GM06990 (cell line): Measurements from ENCODE around the gene MFSD8.
"Not testable (repeated sequence)": the region's sequence is repeated elsewhere in the genome, so short reads cannot be mapped to it uniquely, and the experiment has no call there.

Source experiments
- DNase-seq: peaks from one replicate; pipeline ENCODE4 v3.0.0-alpha.2; 2011; ENCODE audit not compliant: insufficient read length; ENCODE audit errors: extremely low read depth
- H3K27me3 ChIP-seq: replicated peaks from 2 replicates; pipeline ENCODE4 v1.6.0; 2011; ENCODE audit warnings: low read length; ENCODE audit not compliant: control insufficient read depth, insufficient read depth
- H3K36me3 ChIP-seq: 2 replicates; pipeline ENCODE4 v1.5.1; 2011; ENCODE audit warnings: low read length; ENCODE audit not compliant: control insufficient read depth, insufficient read depth
- H3K4me3 ChIP-seq: replicated peaks from 2 replicates; pipeline ENCODE4 v1.5.1; 2011; ENCODE audit warnings: low read depth, mild to moderate bottlenecking, control low read depth, low read length
- CTCF ChIP-seq: IDR thresholded peaks from 2 replicates; pipeline ENCODE4 v1.5.1; 2011; ENCODE audit warnings: low read length, control low read depth, mild to moderate bottlenecking, inconsistent platforms; ENCODE audit not compliant: insufficient read depth, poor library complexity, severe bottlenecking

The MFSD8 gene

GRCh38 chr4:127959794-127960193 lies 5.2 kb downstream of the MFSD8 start:
- Histone ChIP-seq H3K36me3 (no peaks in the 10 kb centered on the region; the same call in 1 of the 2 replicates), H3K4me3 (no peak overlapping the region), H3K27me3 (no peaks in the 10 kb centered on the region)
- no peak for DNase-seq
- TF ChIP-seq CTCF = no peak

- Histone ChIP-seq H3K4me3 (no peak overlapping the region), H3K36me3 (no peaks in the 10 kb centered on the region; the same call in 1 of the 2 replicates), H3K27me3 (no peaks in the 10 kb centered on the region)
- TF ChIP-seq CTCF = no peak
- no peak for DNase-seq
These were observed 7.9 kb downstream of the MFSD8 start for GRCh38 chr4:127957105-127957504.

GRCh38 chr4:127936974-127937373 lies 28.0 kb downstream of the MFSD8 start:
- Histone ChIP-seq H3K27me3 (no peaks in the 10 kb centered on the region), H3K4me3 (no peak overlapping the region), H3K36me3 (peaks cover 4% of the 10 kb centered on the region)
- DNase-seq = no peak
- no peak for TF ChIP-seq CTCF

- not testable (repeated sequence) for H3K4me3 ChIP-seq, H3K36me3 ChIP-seq, DNase-seq, H3K27me3 ChIP-seq
These were observed 33.1 kb downstream of the MFSD8 start for GRCh38 chr4:127931836-127932235.

GRCh38 chr4:127930175-127930574 lies 34.8 kb downstream of the MFSD8 start:
- H3K36me3 ChIP-seq = no peaks in the 10 kb centered on the region; the same call in 1 of the 2 replicates
- no peak for DNase-seq
- no peaks in the 10 kb centered on the region for H3K27me3 ChIP-seq
- no peak overlapping the region for H3K4me3 ChIP-seq
- TF ChIP-seq CTCF = no peak

- not testable (repeated sequence) for H3K4me3 ChIP-seq, H3K27me3 ChIP-seq, DNase-seq, H3K36me3 ChIP-seq
These were observed 39.3 kb downstream of the MFSD8 start for GRCh38 chr4:127925720-127926119.

GRCh38 chr4:127922226-127922625 lies 42.7 kb downstream of the MFSD8 start:
- Histone ChIP-seq H3K27me3 (no peaks in the 10 kb centered on the region), H3K36me3 (peaks cover 4% of the 10 kb centered on the region), H3K4me3 (no peak overlapping the region)
- no peak for DNase-seq
- no peak for TF ChIP-seq CTCF
